CD1c-positive myeloid dendritic cell (primary cell): ENCODE results near the gene TMEM218.
A peak's percentile ranks its signal among the peaks of the same experiment; 100 is the strongest.
"Not testable (repeated sequence)": the region's sequence is repeated elsewhere in the genome, so short reads cannot be mapped to it uniquely, and the experiment has no call there.

Experiments used
- DNase-seq: peaks from one replicate; pipeline ENCODE4 v3.0.0-alpha.2; 2016; ENCODE audit errors: extremely low spot score

TMEM218 gene

GRCh38 chr11:125090151-125090550, 21.3 kb downstream of the TMEM218 start:
- DNase-seq = not testable (repeated sequence)

GRCh38 chr11:125089481-125089880, 21.9 kb downstream of the TMEM218 start:
- not testable (repeated sequence) for DNase-seq

GRCh38 chr11:125088576-125089455, 22.6 kb downstream of the TMEM218 start:
- no peak for DNase-seq

- DNase-seq = no peak
These were observed 23.3 kb downstream of the TMEM218 start for GRCh38 chr11:125088123-125088522.

- no peak for DNase-seq
These were observed 24.7 kb downstream of the TMEM218 start for GRCh38 chr11:125086633-125087296.

GRCh38 chr11:125085301-125086081, 25.9 kb downstream of the TMEM218 start:
- DNase-seq = no peak

- no peak for DNase-seq
These were observed 26.6 kb downstream of the TMEM218 start for GRCh38 chr11:125084761-125085231.

- DNase-seq = no peak
These were observed 27.4 kb downstream of the TMEM218 start for GRCh38 chr11:125084057-125084416.

GRCh38 chr11:125083312-125084056, 27.9 kb downstream of the TMEM218 start:
- no peak for DNase-seq

GRCh38 chr11:125082611-125083311, 28.7 kb downstream of the TMEM218 start:
- no peak for DNase-seq

GRCh38 chr11:125082040-125082439, 29.4 kb downstream of the TMEM218 start:
- no peak for DNase-seq

GRCh38 chr11:125081098-125081798, 30.2 kb downstream of the TMEM218 start:
- DNase-seq = no peak

- DNase-seq = no peak
These were observed 30.9 kb downstream of the TMEM218 start for GRCh38 chr11:125080531-125080911.

GRCh38 chr11:125079878-125080530, 31.4 kb downstream of the TMEM218 start:
- DNase-seq = no peak

GRCh38 chr11:125079151-125079877, 32.1 kb downstream of the TMEM218 start:
- peak; percentile 67 for DNase-seq

GRCh38 chr11:125078516-125079140, 32.8 kb downstream of the TMEM218 start:
- no peak for DNase-seq

- no peak for DNase-seq
These were observed 33.4 kb downstream of the TMEM218 start for GRCh38 chr11:125078016-125078415.

GRCh38 chr11:125076378-125076945, 35.0 kb downstream of the TMEM218 start:
- no peak for DNase-seq
